HCT116 (cell line): ENCODE results near the gene GLYATL3. TPM values are rescaled to one million over a fixed set of nuclear protein-coding genes. Genes with fewer than 3 reads are reported as not detected.

Source experiments
- ATAC-seq: fragments of 200-7000 bp; cut with Tn5 transposase; 2 replicates; pipeline ENCODE4 v1.9.1; 2020; ENCODE audit warnings: mild to moderate bottlenecking, moderate library complexity
- BruUV-seq: library from RNA; stranded (reverse); fragments of 400-500 nt; replicated peaks from 2 replicates; lab custom pipeline; 2021; lab: Mats Ljungman, UMichigan
- CTCF ChIA-PET: fragments of 300-600 bp; sonication (Branson Sonifier 250); formaldehyde crosslinking; loops from one replicate; lab custom pipeline; 2021; ENCODE audit warnings: antibody characterized with exemption; lab: Charles Lee
- POLR2A ChIA-PET: fragments of 300-600, 350-600 bp; sonication (Branson Sonifier 250); formaldehyde crosslinking; loops from one replicate; lab custom pipeline; 2021; ENCODE audit warnings: antibody characterized with exemption; lab: Charles Lee
- RAD21 ChIA-PET, 2 experiments: fragments of 300-600 bp; sonication (Branson Sonifier 250); formaldehyde crosslinking; loops; one replicate each; lab custom pipeline; 2023; ENCODE audit warnings: low total read pairs in 2 of 2; ENCODE audit not compliant: uncharacterized antibody in 2 of 2, unreplicated experiment in 2 of 2, low non-redundant PET in 1 of 2; lab: Charles Lee
- DNase-seq: peaks from one replicate; pipeline ENCODE4 v3.0.0-alpha.2; 2010; ENCODE audit warnings: low read depth, low spot score
- H2AFZ ChIP-seq: fragments of 200-600 bp; shearing (Covaris generic), sonication (generic); 2 replicates; pipeline ENCODE4 v1.6.1; 2017; ENCODE audit warnings: low read depth, mixed run types, mixed read lengths, antibody characterized with exemption, low read length; ENCODE audit not compliant: poor library complexity, severe bottlenecking
- H3K27ac ChIP-seq: 2 replicates; pipeline ENCODE4 v1.5.1; 2012; ENCODE audit warnings: low read depth, low read length
- H3K27me3 ChIP-seq: fragments of 200-600 bp; sonication (generic); 2 replicates; pipeline ENCODE4 v1.6.1; 2016; ENCODE audit warnings: mixed run types, low read length, mixed read lengths; ENCODE audit not compliant: insufficient read depth
- H3K36me3 ChIP-seq, 2 experiments: fragments of 200-500 bp in 1 of 2; fragments of 200-600 bp in 1 of 2; sonication (Bioruptor generic) in 1 of 2; sonication (generic) in 1 of 2; 2 replicates each; pipeline versions ENCODE4 v1.5.1 to v1.6.1; 2014 to 2016; ENCODE audit warnings: low read length in 2 of 2, inconsistent platforms in 1 of 2, mixed read lengths in 1 of 2, mixed run types in 1 of 2; ENCODE audit not compliant: insufficient read depth in 2 of 2, control insufficient read depth in 1 of 2
- H3K4me1 ChIP-seq, 2 experiments: fragments of 200-600 bp in 1 of 2; sonication (generic) in 1 of 2; 2 replicates each; pipeline versions ENCODE4 v1.5.1 to v1.6.1; 2012 to 2017; ENCODE audit warnings: low read length in 2 of 2, inconsistent platforms in 1 of 2, mild to moderate bottlenecking in 1 of 2, mixed read lengths in 1 of 2, mixed run types in 1 of 2, moderate library complexity in 1 of 2; ENCODE audit not compliant: insufficient read depth in 2 of 2, control insufficient read depth in 1 of 2
- H3K4me2 ChIP-seq: fragments of 200-600 bp; sonication (generic); 2 replicates; pipeline ENCODE4 v1.6.1; 2017; ENCODE audit warnings: mixed run types, low read length, mixed read lengths
- H3K4me3 ChIP-seq, 2 experiments: fragments of 200-600 bp in 1 of 2; sonication (generic) in 1 of 2; replicated peaks in 1 of 2; 2 replicates each; pipeline ENCODE4 v1.5.1; 2011 to 2016; ENCODE audit warnings: low read length in 2 of 2, control low read depth in 1 of 2, low read depth in 1 of 2, mild to moderate bottlenecking in 1 of 2, mixed read lengths in 1 of 2, mixed run types in 1 of 2
- H3K79me2 ChIP-seq: fragments of 200-600 bp; sonication (generic); 2 replicates; pipeline ENCODE4 v1.6.1; 2017; ENCODE audit warnings: mild to moderate bottlenecking, mixed run types, low read length, moderate library complexity, mixed read lengths; ENCODE audit not compliant: insufficient read depth
- H3K9ac ChIP-seq: fragments of 200-600 bp; sonication (generic); 2 replicates; pipeline ENCODE4 v1.6.1; 2016; ENCODE audit warnings: low read length, mixed read lengths
- H3K9me2 ChIP-seq: fragments of 200-600 bp; sonication (generic), shearing (Covaris generic); 2 replicates; pipeline ENCODE4 v1.6.1; 2017; ENCODE audit warnings: mixed run types, mild to moderate bottlenecking, moderate library complexity; ENCODE audit not compliant: insufficient read depth
- H3K9me3 ChIP-seq, 2 experiments: fragments of 200-500 bp in 1 of 2; fragments of 200-600 bp in 1 of 2; sonication (Bioruptor generic) in 1 of 2; sonication (generic) in 1 of 2; 2 replicates each; pipeline ENCODE4 v1.6.1; 2014 to 2017; ENCODE audit warnings: low read length in 2 of 2, mixed read lengths in 2 of 2, inconsistent platforms in 1 of 2, low read depth in 1 of 2, mild to moderate bottlenecking in 1 of 2, mixed run types in 1 of 2, moderate library complexity in 1 of 2; ENCODE audit not compliant: control insufficient read depth in 1 of 2, insufficient read depth in 1 of 2
- H4K20me1 ChIP-seq: fragments of 200-600 bp; sonication (generic), shearing (Covaris generic); 2 replicates; pipeline ENCODE4 v1.6.1; 2017; ENCODE audit warnings: mixed run types, mild to moderate bottlenecking, moderate library complexity; ENCODE audit not compliant: insufficient read depth
- ATF3 ChIP-seq: IDR thresholded peaks from 2 replicates; pipeline ENCODE4 v1.6.1; 2012
- CBX3 ChIP-seq: IDR thresholded peaks from 2 replicates; pipeline ENCODE4 v1.6.1; 2012; ENCODE audit warnings: low read depth
- CTCF ChIP-seq, 3 experiments: fragments of 200-600 bp in 1 of 3; sonication (generic) in 1 of 3; IDR thresholded peaks in 2 of 3; conservative IDR thresholded peaks in 1 of 3; 2 replicates each; pipeline ENCODE4 v1.5.1; 2012 to 2017; ENCODE audit warnings: low read depth in 2 of 3, low read length in 2 of 3, antibody characterized with exemption in 1 of 3, borderline replicate concordance in 1 of 3, control low read depth in 1 of 3, mild to moderate bottlenecking in 1 of 3, mixed read lengths in 1 of 3, mixed run types in 1 of 3, moderate library complexity in 1 of 3; ENCODE audit not compliant: insufficient read depth in 1 of 3
- EGR1 ChIP-seq: IDR thresholded peaks from 2 replicates; pipeline ENCODE4 v1.6.1; 2012; ENCODE audit warnings: low read depth
- ELF1 ChIP-seq: IDR thresholded peaks from 2 replicates; pipeline ENCODE4 v1.6.1; 2012; ENCODE audit warnings: low read depth, borderline replicate concordance
- EZH2 ChIP-seq: fragments of 200-600 bp; sonication (generic); IDR thresholded peaks from 2 replicates; pipeline ENCODE4 v1.6.1; 2017; ENCODE audit warnings: antibody characterized with exemption, mixed run types
- JUND ChIP-seq: IDR thresholded peaks from 2 replicates; pipeline ENCODE4 v1.6.1; 2012
- MAX ChIP-seq: IDR thresholded peaks from 2 replicates; pipeline ENCODE4 v1.6.1; 2012
- RAD21 ChIP-seq: IDR thresholded peaks from 2 replicates; pipeline ENCODE4 v1.6.1; 2012; ENCODE audit warnings: low read depth, mild to moderate bottlenecking
- SRF ChIP-seq: IDR thresholded peaks from 2 replicates; pipeline ENCODE4 v1.6.1; 2012; ENCODE audit warnings: low read depth
- YY1 ChIP-seq: IDR thresholded peaks from 2 replicates; pipeline ENCODE4 v1.6.1; 2011; ENCODE audit warnings: low read length, low read depth, moderate library complexity, mild to moderate bottlenecking; ENCODE audit not compliant: insufficient replicate concordance; ENCODE audit errors: extremely low read depth
- intact Hi-C: fragments of 100-400 bp; cut with micrococcal nuclease; formaldehyde crosslinking; loops from 2 replicates; pipeline ENCODE4 v1.10.0; 2022
- total RNA-seq: library from RNA; stranded (reverse); gene quantifications from one replicate; pipeline ENCODE4 v1.2.1, GENCODE V29; 2021; ENCODE audit not compliant: unreplicated experiment

GLYATL3 gene
- total RNA-seq, 1 experiment from 2014 or later = not detected

GRCh38 chr6:49522710-49523593, 23.2 kb downstream of the GLYATL3 start:
- TF ChIP-seq SRF = no peak
- TF ChIP-seq RAD21 = no peak
- no peak for TF ChIP-seq EZH2
- TF ChIP-seq CTCF (IDR thresholded peaks at IDR 0.05 in 2 of 3, conservative IDR thresholded peaks at IDR 0.05 in 1 of 3; ENCODE audit: borderline replicate concordance in 1 of 3, insufficient read depth in 1 of 3, low read depth in 2 of 3, low read length in 2 of 3) = no peak
- TF ChIP-seq ELF1 = no peak
- TF ChIP-seq EGR1 = no peak
- intact Hi-C loops = no loop called here
- RAD21 ChIA-PET = no interaction called here

GRCh38 chr6:49523901-49524300, 24.2 kb downstream of the GLYATL3 start:
- no peaks in the 10 kb centered on the region for H3K9me3 ChIP-seq
- ATAC-seq (no peak), DNase-seq (no peak)
- no peaks in the 10 kb centered on the region for H3K9me2 ChIP-seq
- no TSS peak for BruUV-seq
- POLR2A ChIA-PET = no interaction called here
- no peak overlapping the region for H2AFZ ChIP-seq
- no peaks in the 10 kb centered on the region for H3K79me2 ChIP-seq
- RAD21 ChIA-PET = no interaction called here
- no peak overlapping the region for H3K4me3 ChIP-seq
- CTCF ChIA-PET = interaction anchor here (1.0 kb wide), 1 partner anchor 8 kb away, joined by 3 read pairs; no protein-coding TSS in a partner anchor
- H3K27ac ChIP-seq = no peak overlapping the region
- no peak overlapping the region for H3K4me2 ChIP-seq
- no peaks in the 10 kb centered on the region for H3K27me3 ChIP-seq
- H3K9ac ChIP-seq = no peak overlapping the region
- H3K4me1 ChIP-seq = no peaks in the 10 kb centered on the region
- intact Hi-C loops = no loop called here
- TF ChIP-seq MAX (no peak), CBX3 (no peak), ATF3 (no peak), JUND (no peak), ELF1 (no peak), YY1 (no peak), EGR1 (no peak), EZH2 (no peak), SRF (no peak)
- no peaks in the 10 kb centered on the region for H3K36me3 ChIP-seq
- no peaks in the 10 kb centered on the region for H4K20me1 ChIP-seq

More at GRCh38 chr6:49522710-49523593, 23.2 kb downstream of the GLYATL3 start:
- H3K4me3 ChIP-seq = no peak overlapping the region
- ATAC-seq (no peak), DNase-seq (no peak)
- H3K27me3 ChIP-seq = no peaks in the 10 kb centered on the region
- H3K36me3 ChIP-seq = no peaks in the 10 kb centered on the region
- H3K27ac ChIP-seq = no peak overlapping the region
- no TSS peak for BruUV-seq
- H3K9ac ChIP-seq = no peak overlapping the region
- no peaks in the 10 kb centered on the region for H3K9me3 ChIP-seq
- ChIA-PET POLR2A (no interaction called here), CTCF (no interaction called here)
- H3K9me2 ChIP-seq = no peaks in the 10 kb centered on the region
- no peaks in the 10 kb centered on the region for H3K79me2 ChIP-seq
- no peak overlapping the region for H3K4me2 ChIP-seq
- H4K20me1 ChIP-seq = no peaks in the 10 kb centered on the region
- no peaks in the 10 kb centered on the region for H3K4me1 ChIP-seq
- H2AFZ ChIP-seq = no peak overlapping the region
